GM21390 (cell line): ENCODE measurements around the gene C22orf31.
"Not testable (repeated sequence)": the region's sequence is repeated elsewhere in the genome, so short reads cannot be mapped to it uniquely, and the experiment has no call there.

Experiments used
- ATAC-seq: cut with Tn5 transposase; IDR thresholded peaks from one replicate; pipeline ENCODE4 v1.9.1; 2021; ENCODE audit not compliant: unreplicated experiment

C22orf31 gene

DNA sequence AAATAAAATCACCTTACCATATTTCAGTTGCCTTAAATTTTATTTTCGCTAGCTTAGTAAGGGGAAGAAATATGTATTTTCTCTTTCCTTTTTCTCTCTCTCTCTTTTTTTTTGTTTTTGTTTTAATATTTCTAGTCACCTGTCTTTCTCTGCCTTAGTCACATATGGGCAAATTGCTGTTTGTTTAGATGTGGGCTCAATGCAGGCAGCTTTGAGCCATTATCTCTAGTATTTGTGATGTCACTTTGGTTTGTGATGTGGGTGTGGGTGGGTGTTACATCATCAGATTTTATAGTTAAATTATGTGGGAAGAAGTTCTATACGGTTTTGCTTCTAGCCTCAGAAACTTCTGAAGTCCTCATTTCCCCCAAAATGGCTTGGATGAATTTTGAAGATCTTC is at the start of gene C22orf31:
TSS of gene C22orf31 (minus strand) at position 59 of the 400 bp plus-strand sequence. CDS start at position 20, 39 bp downstream.
- no peak for ATAC-seq

DNA sequence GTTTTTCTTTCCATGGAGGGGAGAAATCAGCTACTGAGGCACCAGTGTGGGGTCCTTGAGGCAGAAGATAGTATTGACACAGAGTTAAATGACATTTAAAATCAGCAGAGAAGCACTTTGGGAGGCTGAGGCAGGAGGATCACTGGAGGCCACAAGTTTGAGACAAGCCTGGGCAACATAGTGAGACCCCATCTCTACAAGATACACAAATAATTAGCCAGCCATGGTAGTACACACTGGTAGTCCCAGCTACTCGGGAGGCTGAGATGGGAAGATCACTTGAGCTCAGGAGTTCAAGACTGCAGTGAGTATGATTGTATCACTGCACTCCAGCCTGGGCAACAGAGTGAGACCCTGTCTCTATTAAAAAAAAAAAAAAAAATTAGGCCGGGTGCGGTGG is 49.3 kb upstream of the C22orf31 start:
- ATAC-seq: no peak

DNA sequence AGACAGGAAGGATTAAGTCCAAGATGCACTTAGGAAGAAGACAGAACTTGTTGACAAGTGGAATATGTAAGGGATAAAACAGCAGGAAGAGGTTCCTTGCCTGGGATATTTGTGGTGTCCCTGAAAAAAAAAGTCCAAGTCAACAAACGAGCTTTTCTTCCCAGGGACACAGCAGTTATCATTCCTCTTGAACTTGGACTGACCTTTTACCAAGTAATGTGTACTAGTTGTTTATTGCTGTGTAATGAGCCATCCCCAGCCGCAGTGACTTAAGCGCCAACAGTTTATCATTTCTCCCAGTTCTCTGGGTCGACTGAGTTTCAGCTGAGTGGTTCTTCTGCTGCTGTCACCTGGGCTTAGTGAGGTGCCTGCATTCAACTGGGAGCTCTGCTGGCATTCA is 48.2 kb upstream of the C22orf31 start:
- ATAC-seq: no peak

DNA sequence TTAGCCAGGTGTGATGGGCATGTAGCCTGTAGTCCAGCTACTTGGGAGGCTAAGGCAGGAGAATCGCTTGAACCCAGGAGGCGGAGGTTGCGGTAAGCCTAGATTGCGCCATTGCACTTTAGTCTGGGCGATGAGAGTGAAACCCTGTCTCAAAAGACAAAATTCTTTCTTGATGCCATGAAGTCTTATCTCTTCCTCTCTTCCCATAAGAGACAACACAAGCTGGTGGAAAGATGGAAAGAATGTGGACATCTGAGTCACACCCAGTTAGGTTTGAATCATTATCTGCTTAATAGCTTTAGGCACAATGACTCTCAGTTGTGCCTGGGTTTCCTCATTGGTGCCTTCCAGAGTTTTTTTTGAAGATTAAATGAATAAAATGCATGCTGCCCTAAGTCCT is 46.5 kb upstream of the C22orf31 start:
- ATAC-seq: no peak

DNA sequence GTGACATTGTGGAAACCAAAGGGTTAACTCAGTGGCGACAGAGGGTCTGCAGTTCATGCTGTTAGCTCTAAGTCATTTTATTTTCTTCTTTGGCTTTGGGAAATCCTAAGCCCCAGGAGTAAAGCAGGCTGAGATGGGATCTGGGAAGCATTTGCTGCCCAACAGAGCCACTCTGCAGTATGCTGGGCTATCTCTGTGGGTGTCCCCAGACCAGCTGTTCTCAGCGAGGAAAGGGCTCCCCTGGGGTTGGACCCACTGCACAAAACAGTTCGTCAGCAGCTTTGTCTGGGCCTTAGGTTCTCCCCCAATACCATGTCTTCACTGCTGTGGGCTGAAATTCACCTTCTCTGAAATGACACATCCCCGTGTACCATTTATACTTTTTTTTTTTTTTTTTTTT is 45.2 kb upstream of the C22orf31 start:
- ATAC-seq: no peak

DNA sequence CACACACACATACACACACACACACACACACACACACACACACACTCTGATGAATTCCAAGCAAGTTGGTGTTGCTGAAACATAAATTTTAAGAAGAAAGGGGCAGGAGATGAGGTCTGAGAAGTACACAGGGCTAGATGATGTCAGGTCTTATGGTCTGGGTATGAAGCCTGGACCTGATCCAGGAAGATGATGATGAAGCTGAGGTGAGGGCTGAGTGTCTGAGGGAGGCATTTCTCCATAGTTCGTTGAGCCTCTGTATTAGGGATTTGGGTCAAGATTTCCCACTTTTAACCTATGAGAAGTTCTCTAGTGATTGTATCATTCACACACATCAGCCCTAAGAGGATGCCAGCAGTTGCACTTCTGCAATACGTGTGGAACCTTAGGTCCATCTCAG is 43.8 kb upstream of the C22orf31 start:
- ATAC-seq: no peak

DNA sequence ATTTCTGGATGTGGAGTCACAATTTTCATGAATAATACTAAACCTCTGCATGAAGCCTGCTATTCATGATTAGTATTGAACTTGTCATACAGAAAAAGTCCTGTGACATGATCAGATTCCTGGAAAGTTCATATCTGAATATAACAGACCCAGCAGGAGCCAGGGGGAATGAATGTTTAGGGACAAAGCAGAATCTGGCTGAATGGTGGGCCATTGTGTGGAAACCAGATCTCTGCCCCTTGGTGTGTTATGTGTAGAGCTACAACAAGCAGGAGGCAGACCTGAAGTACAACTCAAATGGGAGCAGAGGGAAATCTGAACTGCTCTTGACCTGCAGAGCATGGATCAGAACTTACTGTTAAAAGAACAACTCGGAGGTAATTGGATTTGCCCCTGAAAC is 41.5 kb upstream of the C22orf31 start:
- ATAC-seq: no peak

DNA sequence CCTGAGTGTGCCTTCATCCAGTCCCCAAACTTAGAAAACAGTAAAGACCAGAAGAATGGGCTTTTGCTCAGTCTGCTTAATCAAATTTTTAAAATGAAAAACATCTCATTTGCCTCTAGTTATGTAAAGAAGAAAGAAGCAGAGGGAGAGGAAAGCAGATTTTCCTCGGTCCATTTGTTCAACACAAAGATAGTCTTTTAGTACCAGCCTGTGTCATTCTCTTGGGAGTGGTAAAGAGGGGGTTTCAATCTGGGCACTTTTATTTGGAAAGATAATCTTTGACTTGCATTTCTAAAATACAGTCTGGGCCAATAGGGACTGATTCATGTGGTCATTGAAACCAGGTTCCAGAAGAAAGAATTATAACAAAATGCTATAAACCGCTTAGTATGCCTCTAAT is 40.7 kb upstream of the C22orf31 start:
- ATAC-seq: no peak

DNA sequence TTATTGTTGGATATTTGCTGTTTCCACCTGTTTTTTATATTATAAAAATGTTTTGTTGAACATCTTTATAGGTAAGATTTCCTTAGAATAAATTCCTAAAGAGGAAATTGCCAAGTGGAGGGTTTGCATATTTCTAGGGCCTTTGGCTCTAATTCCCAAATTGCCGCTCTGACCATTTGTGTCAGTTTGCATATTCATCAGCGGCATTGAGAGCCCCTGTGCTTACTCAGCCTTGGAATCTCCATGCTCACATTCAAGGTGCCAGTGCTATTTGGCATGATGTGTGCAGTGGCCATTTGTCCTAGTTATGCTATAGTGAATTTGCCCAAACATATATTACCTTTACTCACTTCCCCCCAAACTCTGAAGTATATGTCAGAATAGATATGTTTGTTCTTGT is 36.7 kb upstream of the C22orf31 start:
- no peak for ATAC-seq

DNA sequence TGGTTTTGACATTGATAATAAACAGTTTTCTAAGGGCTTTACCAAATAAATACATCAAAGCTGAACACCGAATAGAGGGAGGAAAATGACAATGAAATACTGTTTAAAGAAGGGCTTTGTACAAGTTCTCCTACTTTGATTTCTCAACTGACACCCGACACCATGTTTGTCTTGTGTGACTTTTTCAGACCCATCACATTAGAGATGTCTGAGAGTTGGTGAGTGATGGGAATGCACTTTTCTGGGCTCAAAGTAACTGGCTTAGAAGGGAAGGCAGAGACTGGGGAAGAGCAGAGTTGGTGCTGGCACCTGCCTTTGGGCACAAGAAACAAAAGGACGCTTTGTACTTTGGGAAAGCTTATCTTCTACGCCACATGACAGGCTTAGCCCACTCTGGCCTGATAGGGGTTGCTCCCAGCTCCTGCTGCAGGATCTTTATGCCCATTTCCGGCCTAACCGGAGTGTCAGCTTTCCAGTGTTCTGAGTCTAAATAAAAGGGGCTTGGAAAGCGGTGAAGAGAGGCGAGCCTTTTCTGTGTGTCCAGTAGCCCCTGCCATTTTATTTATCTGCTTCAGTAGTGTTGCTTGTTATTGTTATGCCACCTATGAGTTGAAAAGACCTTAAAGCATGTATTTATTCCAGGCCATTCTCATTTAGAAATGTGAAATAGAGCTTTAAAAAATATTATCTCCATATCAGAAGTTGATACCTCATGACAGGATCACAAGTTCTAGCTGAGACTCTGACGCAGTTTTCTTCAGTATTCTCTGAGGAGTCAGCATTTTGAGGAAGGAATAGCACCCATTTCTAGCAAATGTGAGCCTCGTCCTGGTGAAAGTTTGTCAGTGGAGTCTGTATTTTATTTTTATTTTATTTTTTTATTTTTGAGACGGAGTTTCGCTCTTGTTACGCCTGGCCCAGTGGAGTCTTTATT is 35.4 kb upstream of the C22orf31 start:
- no peak for ATAC-seq

DNA sequence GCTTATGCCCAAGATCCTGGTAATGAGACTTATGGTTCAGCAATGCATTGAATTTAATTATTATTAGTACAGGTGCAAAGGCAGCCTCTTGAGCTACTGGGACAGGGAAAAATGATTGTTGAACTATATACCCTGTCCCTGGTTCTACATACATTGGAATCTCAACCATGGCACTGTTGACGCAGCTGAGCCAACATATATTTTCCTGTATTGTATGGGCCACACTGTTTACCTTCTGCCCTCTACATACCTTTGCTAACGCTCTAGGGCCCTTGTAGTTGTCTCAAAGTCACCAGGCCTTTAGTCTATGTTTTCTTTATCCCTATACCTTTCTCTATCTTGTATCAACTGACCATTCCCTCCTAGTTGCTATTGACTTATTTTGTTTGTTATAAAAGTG is 33.8 kb upstream of the C22orf31 start:
- ATAC-seq: no peak

DNA sequence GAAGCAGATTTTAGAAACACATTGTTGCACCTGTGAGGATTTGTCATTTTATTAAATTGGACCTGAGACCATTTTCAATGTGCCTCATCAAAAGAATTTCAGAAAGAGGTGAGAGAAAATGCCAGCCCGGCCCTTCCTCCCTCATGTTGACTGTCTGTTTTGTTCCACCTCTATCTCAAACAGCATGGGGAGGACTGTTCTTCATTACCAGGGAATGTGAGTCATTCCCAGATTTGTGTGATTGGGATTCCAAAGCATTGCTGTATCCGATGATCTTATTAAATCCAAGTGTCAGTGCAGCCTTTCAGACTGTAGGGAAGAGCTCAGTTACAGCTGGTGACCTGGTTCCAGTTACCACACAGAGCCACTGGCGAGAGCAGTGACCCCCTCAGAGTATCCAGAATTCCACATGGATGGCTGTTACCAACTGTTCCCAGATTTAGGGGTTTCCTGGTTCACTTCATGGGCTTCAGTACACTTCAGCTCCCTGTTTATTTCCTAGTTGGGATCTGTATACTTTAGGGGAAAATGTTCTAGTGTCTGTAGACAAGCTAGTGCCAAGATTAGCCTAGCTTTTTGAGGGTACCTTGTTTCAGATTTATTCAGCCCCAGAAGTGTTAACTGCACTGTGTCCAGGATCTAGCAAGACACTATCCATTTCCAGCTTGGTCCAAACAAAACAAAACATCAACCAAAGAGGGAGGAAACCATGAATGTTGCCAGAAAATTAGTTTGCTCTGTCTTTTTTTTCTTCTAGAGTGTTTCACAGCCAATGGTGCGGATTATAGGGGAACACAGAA is 32.1 kb upstream of the C22orf31 start:
- no peak for ATAC-seq

DNA sequence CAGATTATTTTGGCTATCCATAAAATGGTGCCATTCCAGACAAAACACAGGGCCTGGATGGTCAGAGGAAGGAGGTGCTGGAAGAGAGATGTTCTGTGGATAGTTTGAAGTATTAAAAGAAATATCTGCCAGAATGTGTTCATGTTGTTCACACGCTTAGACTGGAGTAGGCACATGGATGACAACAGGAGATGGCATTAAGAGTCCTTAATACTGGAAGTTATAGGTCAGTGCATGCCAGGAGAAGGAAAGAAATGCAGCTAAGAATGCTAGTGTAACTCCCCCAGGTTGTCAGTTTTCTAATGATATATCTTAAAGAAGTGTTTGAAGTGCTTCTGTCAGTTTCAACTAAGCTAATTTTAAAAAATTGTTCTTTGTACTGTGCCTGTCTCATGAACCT is 31.4 kb upstream of the C22orf31 start:
- ATAC-seq: no peak

DNA sequence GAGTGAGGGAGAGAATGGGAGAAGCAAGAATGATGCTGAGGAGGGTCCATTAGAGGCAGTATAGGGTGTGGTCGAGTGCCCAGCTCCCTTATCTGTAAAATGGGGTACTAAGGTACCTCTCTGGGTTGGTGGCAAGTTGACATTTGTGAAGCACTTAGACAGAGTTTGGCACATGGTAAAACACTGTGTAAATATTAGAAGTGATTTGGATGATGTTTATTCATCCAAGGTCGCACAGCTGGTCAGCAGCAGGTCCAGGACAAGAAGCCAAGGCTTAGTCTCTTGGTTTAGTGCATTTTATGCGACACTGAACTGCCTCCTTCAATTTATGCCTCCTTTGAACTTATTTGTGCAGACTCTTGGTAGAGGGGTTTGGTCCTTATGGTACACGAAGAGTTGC is 30.6 kb upstream of the C22orf31 start:
- ATAC-seq: no peak

DNA sequence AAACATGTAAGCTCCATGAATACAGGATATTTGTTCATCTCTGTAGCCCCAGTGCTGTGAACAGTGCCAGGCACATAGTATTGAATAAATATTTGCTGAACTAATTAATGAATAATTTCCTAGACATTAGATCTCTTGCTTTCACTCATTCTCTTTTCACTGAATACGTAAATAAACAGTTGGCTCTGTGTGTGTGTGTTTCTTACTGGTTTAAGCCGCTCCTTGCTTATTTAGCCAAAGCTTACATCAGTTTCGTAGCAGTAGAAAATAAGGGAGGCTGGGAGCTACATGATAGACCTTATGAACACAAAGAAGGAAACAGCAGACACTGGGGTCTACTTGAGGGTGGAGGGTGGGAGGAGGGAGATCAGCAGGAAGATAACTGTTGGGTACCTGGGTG is 28.4 kb upstream of the C22orf31 start:
- ATAC-seq: no peak

DNA sequence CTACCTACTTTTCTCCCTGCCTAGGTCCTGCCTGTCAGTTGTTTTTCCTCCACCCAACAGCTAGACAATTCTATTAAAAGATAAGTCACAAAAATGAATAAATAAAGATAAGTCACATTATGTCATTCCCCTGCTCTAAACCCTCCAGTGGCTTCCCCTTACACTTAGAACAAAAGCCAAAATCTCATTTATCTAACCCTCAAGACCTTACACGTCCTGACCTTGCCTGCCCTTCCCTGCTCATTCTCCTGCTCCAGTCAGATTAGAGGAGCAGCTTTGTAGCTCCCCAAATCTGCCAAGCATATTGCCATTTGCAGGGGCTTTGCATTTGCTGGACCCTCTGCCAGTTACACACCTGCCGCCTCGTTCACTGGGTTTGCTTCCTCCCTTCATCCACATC is 27.9 kb upstream of the C22orf31 start:
- no peak for ATAC-seq

DNA sequence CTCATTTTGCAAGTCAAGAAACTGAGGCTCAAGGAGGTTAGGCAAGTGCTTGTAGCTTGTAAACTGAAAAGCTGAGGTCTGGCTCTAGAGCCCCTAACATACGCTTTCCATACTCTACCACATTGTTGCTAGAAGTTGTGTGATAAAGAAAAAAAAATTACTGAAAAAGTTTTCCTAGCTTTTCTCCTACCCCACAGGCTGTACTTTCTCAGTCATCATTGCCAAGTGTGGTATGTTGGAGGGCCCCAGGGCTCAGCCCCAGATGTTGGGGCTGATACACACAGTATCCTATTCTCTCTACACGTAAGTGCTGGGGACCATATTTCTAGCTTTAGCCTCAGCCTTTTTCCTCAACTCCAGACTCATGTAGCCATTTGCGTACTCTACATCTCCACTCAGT is 27.2 kb upstream of the C22orf31 start:
- no peak for ATAC-seq

DNA sequence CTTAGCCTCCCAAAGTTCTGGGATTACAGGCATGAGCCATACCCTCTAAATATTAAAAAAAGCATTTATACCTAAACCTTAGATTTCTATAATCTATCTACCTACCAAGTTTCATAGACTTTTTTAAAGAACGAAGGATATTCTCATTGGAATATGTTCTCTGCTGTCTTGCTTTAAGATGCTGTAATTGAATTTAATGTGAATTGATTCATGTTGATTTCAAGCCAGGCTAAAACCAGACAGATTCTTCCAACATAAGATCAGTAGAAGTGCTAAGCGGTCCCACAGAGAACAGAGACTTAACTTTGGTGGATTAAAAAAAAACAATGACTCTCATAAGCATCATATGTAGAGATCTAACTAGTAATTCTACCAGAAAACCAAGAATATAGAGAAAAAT is 25.4 kb upstream of the C22orf31 start:
- ATAC-seq: no peak

DNA sequence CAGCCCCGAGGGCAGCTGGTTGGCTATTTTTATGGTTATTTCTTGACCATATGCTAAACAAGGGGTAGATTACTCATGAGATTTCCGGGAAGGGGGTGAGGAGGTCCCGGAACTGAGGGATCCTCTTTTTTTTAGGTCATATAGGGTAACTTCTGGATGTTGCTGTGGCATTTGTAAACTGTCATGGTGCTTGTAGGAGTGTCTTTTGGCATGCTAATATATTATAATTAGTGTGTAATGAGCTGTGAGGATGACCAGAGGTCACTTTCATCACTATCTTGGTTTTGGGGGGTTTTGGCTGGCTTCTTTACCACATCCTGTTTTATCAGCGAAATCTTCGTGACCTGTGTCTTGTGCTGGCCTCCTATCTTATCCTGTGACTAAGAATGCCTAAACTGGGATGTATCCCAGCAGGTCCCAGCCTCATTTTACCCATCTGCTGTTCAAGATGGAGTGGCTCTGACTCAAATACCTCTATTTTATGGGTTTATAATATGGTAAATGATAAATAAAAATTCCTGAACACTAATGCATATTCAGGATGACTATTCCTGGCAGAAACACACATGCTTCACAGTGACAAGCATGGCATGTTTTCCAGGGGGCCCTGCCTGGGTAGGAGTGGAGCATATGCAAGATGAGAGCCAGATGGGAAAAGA is 22.4 kb upstream of the C22orf31 start:
- no peak for ATAC-seq

DNA sequence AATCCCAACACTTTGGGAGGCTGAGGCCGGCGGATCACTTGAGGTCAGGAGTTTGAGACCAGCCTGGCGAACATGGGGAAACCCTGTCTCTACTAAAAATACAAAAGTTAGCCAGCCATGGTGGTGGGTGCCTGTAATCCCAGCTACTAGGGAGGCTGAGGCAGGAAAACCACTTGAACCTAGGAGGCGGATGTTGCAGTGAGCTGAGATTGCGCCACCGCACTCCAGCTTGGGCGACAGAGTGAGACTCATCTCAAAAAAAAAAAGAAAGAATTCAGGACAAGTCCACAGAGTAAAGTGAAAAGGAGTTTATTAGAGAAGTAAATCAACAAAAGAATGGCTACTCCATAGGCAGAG is 21.9 kb upstream of the C22orf31 start:
- not testable (repeated sequence) for ATAC-seq

DNA sequence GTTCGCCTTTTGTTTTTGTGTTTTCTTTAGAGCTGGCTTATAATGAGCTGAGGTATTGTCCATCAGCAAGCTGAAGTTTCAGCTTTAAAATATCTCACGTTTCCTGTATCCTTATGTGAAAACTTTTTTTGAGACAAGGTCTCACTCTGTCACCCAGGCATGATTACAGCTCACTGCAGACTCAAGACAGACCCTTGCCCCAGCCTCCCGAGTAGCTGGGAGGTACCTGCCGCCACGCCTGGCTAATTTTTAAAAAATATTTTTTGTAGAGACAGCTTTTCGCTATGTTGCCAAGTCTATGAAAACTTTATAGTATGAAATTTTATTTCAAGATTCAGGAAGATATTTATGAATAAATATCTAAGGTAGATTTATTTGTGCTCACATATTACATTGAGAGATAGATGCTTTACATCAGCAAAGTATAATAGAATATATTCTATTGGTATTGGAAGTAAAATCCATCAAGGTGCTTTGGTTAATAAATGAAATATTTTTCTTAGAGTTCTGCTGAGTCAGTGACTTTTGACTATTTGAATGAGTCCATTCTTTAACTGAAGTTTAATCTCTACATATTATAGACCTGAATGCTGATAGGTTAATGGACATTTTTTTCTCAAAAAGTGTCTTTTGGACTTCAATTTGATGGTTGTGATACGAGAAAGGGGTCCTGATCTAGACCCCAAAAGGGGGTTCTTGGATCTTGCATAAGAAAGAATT is 21.4 kb upstream of the C22orf31 start:
- ATAC-seq: no peak
